ENCODE measurements around the gene HOMER1.

- TF ChIP-seq EP300 (IDR thresholded peaks at IDR 0.05): no peak
- no peak for TF ChIP-seq CTCF (IDR thresholded peaks at IDR 0.05)
- no peak for TF ChIP-seq POLR2A (IDR thresholded peaks at IDR 0.05)
Measured at GRCh38 chr5:79488058-79488457, 25.9 kb downstream of the HOMER1 start.

Measured in sigmoid colon (tissue), 4 donors.